ENCODE data around the gene B3GAT3.
A peak's percentile ranks its signal among the peaks of the same experiment; 100 is the strongest.
"Not testable (repeated sequence)": the region's sequence is repeated elsewhere in the genome, so short reads cannot be mapped to it uniquely, and the experiment has no call there.

Gene B3GAT3

DNA sequence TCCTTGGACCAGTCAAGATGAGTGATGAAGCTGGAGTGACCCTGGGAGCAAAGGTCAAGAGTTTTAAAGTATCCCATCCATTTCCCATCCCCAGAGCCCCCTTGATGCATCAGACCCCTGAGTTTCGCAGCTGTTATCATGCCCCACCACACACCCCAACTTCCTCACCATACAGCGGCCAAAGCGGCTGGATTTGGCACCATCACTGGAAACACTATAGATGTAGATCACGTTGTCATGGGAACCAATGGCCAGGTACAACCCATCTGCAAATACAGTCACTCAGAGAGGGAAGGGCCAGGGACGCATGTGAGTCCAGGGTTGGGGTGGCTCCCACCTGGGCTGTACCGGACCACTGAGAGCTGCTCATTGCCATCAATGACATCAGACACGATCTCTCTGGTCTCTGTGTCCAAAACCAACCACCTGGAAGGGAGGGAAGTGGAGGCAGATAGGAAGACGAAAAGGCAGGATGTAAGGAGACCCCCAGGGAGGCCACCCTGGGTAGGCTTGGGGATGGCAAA, 17.9 kb downstream of the B3GAT3 start:
- no peak for DNase-seq (ENCODE audit: low spot score)

DNA sequence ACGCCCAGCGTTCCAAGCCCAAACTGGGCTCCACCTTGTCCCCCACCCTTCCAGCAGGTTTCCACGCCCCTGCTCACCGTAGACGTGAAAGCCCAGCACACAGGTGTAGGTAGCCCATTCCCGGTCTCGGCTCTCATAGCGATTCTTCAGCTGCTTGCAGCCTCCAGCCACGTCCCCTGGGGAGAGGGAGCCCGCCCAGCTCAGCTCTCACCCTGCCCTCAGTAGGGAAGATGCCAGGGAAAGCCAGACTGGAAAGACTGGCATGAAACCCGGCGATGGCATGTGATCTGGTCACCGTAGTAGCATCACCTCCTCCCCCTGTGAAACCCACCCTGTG, 18.7 kb downstream of the B3GAT3 start:
- DNase-seq (ENCODE audit: low spot score), result no peak

DNA sequence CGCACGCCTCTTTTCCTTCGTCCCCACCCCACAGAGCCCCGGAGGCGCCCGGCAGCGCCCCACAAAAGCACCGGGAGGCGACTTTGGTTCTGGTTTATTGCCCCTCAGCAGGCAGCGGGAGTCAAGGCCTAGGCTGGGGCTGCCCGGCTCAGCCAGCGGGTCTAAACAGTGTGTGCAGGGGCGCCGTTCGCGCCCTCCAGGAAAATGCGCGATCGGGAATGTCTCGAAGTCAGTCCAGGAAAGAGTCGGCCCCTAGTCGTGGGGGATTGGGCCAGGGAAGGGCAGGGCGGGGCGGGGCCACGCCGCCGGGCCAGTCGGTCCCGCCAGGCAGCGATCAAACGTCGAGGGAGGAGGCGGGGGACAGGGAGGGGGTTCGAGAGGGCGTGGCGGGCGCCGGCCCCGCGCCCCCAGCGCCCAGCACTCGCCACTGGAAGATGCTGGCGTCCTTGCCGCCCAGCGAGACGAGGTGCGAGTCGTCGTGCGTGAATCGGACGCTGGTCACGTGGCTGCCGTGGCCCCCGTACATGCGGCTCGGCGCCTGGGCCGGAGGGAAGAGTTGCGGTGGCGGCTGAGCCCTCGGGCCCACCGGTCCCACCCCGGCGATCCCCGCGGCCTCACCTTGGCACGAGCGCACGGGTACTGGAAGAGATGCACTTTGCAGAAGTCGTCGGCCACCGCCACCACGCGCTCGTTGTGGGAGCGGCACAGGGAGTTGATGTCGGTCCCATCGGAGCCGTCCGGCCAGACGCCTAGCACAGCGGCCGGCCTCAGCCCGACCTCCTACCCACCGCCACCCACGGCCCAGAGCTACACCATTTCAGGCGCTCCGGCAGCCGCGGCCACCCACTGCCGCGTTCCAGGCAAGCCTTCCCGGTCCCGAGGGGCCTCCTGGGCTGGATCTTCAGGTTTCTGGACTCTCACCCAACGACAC, 19.4 kb downstream of the B3GAT3 start:
- DNase-seq (ENCODE audit: low spot score), result peak; percentile 78

DNA sequence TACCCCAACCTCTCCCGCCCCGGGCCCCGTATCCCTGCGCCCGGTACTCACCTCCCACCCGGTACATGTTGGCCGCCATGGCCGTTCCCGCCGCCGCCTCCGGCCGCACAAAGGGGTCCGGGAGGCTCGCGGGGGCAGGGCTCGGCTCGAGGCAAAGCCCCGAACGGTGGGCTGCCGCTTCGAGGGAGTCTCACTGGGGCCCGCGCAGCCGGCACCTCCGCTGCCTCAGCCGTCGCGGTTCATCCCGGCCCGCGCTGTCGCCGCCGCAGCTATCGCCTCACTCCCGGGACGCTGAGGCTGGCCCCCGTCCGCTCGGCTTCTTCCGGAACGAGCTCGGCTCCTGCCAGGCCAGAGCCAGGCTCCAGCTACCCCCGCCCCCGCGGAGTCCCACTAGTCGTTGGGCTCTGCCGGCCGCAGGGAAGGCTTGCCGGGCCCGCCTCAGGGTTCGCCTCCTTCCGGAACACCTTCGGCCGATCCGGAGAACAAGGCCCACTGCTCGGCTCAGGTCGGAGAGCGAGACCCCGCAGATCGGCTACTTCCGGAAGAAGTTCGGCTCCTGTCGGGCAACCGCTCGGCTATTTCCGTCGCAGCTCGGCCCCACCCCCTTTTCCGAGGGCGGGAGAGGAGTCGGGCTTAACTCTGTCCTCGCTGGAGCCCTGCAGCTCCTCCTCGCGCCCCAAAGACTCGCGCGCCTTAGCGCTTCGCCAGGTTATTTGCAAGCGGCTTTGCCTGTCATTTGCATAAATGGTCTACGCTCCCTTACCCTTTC, 20.2 kb downstream of the B3GAT3 start, which contains the start of gene MTA2:
Gene MTA2 (minus strand): TSS at position 494 of the 769 bp plus-strand sequence. CDS start 415 bp downstream, at position 79.
- peak; percentile 88 for DNase-seq (ENCODE audit: low spot score)

DNA sequence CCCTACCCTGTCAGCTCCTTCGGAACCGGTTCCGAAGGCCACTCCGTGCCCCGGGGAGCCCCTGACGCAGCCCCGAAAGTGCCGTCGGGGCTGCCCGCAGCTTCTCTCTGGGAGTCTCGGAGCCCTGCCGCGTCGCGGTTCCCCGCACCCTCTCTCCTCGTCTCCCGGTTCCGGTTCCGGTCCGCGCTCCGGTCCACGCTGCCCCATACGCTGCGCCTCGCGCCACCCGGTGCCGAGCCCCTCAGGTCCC, 20.7 kb downstream of the B3GAT3 start:
- DNase-seq (ENCODE audit: low spot score), result no peak

DNA sequence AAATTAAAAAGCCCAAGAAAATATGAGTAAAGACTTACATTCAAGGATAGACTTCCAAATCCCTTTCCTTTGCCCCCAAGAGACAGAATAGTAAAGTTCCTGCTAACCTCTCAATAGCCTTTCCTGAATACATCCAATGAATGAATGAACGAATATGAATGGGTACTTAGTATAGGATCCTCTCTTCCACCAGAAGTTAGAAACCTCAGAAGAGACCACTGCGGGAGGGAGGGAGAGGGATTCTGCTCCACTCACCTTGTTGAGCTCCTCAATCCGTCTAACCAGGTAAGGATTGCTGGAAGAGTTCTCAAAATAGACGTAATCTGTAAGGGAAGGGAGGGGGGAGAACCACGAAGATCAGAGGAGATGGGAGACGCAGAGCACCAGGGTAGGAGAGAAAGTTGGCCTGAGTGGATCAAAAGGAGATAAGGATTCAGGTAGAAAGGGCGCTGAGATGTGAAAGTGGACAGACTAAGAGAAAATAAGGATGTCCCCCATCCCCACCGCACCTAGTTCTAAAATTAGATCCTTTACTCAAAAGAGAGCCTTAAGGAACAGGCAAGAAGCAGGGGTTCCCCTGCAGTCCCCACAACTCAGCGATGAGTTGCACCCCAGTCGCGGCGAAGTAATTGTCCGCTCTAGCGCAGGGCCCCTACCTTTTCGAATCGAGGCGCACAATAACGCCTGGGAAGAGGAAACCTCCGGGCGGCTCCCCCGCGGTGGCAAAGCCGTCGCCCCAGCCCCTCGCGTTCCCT, 21.2 kb downstream of the B3GAT3 start:
- no peak for DNase-seq (ENCODE audit: low spot score)

DNA sequence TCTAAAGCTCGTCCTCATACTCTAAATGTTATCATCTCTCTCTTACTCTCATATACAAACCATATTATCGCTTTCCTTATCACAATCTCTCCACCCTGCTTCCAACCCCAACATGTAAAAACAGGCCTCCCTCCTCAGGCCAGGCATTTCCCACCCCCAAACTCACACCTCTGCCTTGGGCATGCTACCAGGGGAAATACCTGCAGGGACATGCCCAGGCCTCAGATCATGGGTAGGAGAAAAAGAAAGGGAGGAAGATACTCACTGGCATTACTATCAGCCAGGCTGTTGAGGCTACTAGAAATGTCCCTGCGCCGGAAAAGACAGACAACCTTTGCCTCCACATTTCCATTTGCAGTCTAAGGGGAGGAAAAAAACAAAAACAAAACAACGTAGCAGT, 21.9 kb downstream of the B3GAT3 start:
- DNase-seq (ENCODE audit: low spot score), result no peak

DNA sequence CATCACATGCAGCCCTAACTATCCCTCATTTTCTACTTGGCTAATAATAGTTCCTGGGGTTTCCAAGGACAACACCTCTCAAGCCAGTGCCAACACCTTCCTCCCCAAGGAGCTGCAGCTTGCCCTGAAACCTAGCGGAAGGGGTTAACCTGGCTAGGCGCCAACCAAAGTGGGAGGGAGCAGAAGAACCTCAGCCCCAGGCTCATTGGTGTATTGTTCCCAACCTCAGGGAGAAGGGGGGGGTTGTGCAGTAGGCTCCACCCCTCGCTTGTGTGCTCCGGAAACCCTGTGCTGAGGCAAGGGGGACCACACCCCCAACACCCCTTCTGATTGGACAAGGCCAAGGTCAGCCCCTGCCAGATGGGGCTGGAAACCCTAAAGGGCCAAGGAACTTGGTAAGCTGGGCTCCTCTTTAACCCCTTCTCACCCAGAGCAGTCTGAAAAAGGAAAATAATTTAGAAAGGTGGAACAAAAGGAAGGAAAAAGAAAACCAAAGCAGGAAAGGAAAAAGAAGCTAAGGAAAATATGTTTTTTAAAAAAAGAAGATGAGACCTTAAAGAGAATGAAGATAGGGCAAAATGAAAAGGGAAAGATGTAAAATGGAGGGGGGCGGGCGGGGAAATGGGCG, 22.6 kb downstream of the B3GAT3 start:
- DNase-seq (ENCODE audit: low spot score), result peak; percentile 91

DNA sequence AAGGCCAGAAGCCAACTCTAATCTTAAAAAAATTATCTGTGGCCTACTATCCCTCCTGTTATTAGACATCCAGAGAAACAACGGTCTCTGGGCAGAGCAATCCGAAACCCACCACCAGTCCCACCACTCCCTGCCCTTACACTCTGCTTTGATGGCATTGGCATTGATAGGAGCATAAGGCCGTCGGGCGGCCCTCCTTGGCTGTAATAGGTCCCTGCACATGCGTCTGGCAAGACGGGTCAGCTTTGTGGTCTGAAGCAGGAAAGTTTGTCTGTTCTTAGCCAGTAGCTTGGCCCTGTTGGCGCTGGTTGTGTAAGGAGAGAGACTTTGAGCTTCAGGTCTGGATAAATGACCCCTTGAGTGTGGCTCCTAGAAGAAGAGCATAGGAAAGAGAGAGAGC, 26.7 kb downstream of the B3GAT3 start:
- no peak for DNase-seq (ENCODE audit: low spot score)

DNA sequence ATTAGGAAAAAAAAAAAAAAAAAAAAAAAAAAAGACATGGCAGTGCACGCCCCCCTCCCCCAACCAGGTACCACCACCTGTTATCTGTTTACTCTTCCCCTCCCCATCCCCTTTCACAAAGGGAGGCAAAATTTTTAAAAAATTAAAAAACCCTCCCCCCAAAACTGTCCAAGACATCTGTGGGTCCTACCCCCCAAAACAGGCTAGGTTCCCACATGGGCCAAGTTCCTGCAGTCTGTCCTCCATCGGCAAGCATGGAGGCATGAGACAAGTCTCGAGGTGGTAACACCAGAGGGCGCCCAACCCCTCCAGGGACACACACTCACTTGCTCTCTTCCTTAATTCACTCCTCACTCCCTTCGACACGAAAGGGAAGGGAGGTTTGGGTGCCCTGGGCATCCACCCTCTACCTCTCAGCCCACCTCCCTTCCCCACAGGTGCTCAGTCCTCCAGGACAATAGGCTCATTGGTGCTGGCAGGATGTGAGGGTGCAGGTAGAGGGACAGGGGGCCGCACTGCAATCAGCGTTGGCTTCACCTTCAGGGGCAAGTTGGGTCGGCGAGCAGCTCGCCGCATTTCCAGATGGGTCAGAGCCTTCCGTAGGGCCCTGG, 28.2 kb downstream of the B3GAT3 start:
- peak; percentile 53 for DNase-seq (ENCODE audit: low spot score)

DNA sequence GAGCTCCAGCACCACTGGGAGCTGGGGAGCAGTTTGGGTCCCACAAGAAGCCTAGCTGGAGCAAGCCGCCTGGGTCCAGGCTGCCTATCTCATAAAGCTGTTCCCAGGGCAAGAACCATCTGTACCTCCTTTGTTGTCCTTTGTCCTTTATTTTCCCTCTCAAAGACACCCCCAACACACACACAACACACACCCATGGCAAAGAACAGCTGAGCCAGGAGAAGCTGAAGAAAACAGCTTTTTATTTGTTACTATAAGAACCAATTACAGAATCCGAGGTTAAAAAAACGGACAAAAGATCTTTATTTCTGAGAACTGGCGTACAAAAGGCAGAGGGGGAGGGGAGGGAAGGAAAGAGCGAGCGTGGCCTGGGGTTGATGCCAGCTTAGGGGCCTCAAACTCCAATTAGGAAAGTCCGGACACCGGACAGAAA, 28.8 kb downstream of the B3GAT3 start:
- DNase-seq (ENCODE audit: low spot score), result no peak

DNA sequence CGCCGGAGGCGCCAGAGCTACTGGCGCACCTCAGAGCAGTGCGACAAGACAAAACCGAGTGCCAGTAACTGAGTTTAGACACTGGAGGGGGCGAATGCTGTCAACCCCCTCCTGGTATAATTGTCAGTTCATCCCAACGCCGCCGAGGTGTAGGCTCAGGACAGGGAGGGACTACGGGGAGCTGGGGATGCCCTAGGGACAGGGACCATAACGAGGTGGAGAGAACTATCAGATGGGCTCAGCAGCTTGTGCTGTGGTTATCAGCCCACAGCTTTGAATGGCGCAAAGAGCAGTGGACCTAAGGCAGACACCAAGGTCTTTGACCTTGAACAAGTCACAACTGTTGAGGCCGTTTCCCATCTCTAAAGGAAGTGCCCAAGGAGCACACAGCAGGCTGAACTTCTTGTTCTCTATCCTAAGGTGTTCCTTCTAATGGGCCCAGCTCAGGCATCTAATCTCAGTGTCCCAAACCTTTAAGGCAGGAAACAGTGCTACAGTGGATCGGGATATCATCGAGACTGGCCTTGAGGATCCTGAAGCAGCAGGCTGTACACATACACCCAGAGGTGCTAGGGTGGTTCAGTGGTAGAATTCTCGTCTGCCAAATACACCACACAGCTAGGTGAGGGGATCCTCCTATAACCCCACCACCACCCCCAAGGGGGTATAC, 29.5 kb downstream of the B3GAT3 start:
- DNase-seq (ENCODE audit: low spot score), result peak; percentile 12

DNA sequence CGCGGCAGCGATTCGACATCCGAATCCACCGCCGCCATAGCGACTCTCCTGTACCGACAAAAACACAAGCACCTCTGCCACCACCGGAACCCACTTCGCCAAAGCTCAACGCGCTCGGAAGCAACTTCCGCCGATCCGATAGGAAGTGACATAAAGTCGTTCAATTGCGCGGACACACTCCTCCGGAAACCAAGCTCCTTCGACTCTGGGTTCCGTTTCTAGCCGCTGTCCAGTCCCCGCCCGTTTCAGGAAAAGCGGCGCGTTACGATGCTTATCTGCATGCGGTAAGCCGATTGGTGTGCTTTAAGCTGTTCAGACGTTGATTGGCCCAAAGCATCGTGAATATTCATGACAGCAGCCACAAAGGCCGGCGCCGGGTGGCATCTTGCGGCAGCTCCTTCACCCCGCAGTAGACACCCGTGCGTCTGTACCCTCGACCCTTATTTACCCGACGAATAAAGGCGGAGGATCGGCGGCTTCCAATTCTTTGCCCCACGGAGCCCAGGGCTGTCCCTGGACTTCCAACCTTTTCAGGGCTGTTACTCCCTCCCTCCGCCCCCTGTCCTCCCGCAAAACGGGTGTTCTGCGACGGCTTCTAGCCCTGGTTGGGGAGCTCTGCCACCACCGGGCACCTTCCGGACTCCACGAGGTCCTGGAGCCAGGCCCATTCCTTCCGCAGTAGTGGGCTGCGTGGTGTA, 30.2 kb downstream of the B3GAT3 start, which contains the start of gene TUT1:
Gene TUT1 (minus strand): TSS at position 76 of the 698 bp plus-strand sequence. CDS start 38 bp downstream, at position 38.
- DNase-seq (ENCODE audit: low spot score), result peak; percentile 86

DNA sequence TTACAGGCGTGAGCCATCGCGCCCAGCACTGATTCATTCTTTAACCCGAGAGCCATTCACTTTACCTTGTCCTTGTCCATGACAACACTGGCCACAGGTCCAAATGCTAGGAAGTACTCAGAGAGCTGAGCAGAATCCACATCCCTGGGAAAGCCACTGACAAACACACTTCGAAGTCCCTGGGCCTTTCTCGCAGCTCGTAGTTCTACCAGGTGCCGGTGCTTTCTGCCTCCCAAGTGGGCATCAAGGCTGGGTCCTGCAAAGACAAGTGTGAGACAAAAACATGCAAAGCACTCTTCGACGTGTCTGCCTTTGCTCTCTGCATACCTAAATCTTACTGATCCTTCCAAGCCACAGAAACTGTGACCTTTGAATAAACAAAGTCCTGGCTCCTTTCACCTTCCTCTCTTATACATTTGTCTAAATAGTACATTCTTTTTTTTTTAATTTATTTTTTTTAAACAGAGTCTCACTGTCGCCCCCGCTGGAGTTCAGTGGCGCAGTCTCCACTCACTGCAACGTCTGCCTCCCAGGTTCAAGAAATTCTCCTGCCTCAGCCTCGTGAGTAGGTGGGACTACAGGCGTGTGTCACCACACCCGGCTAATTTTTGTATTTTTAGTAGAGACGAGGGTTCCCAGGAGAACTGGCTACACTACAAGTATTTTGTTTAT, 32.7 kb downstream of the B3GAT3 start:
- no peak for DNase-seq (ENCODE audit: low spot score)

DNA sequence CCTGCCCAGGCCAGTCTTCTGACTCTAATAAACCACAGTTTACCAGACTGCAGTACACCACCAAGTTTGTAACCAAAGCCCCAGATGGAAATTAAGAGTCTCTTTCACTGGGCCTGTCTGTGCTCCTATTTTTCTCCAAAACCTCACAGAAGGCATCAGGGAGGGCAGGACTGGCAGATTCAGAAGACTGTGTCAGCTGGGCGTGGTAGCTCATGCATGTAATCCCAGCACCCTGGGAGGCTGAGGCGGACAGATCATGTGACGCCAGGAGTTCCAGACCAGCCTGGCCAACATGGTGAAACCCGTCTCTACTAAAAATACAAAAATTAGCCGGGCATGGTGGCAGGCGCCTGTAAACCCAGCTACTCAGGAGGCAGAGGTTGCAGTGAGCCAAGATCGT, 36.4 kb downstream of the B3GAT3 start:
- not testable (repeated sequence) for DNase-seq (ENCODE audit: low spot score)

DNA sequence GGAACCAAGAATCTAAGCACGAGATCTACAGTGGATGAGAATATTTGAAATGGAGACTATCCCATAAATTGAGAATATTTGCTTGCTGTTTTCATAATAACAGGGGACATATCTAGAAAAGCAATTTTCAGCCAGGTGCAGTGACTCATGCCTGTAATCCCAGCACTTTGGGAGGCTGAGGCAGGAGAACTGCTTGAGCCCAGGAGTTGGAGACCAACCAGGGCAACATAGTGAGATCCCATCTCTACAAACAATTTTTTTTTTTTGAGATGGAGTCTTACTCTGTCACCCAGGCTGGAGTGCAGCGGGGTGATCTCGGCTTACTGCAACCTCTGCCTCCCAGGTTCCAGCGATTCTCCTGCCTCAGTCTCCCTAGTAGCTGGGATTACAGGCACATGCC, 40.1 kb downstream of the B3GAT3 start:
- DNase-seq (ENCODE audit: low spot score), result not testable (repeated sequence)

DNA sequence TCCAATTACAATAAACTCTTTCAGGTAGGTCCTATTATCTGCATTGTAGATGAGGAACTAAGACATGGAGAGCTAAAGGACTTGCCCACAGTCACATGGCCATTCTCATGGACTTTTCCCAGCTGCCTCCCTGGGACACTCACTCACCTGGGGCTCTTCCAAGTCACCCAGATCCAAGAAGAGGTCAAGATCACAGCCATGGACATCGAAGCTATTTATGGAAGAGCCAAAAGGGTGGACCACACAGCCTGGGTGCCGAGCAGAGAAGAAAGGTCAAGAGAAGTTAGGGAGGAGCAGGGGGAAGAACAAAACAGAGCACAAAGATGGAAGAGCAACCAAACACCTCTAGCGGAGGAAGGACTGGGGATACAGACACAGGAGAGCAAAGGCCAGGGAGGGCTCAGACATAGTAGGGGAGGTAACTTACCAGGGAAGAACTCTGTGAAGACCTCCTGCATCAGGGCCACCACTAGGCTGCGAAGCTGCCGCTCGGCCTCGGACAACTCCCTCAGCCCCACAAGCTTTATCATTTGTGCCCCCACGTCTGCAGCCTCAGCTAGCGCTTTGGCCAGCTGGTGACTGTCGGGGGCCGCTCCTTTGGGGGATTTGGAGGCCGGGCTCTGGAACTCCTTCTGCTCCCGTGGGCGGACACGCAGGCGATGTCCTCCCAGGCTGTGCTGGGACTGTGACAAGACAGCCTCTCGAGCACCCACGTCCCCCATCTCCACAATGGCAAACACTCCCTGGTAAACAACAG, 40.6 kb downstream of the B3GAT3 start:
- DNase-seq (ENCODE audit: low spot score), result no peak

DNA sequence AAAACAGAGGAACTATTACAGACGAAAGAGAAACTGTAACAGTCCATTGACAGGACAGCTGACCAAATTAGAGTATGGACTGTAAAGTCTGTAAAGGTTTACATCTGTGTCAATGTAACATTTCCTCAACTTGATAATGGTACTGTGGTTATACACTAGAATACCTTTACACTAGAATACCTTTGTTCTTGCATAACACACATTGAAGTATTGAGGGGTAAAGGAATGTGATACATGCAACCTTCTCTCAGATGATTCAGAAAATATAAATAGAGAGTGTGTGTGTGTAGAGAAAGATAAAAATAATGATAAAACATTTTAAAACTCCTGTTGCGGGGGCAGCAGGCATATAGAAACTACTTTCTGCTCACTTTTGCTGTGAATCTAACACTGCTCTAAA, 42.5 kb downstream of the B3GAT3 start:
- no peak for DNase-seq (ENCODE audit: low spot score)

DNA sequence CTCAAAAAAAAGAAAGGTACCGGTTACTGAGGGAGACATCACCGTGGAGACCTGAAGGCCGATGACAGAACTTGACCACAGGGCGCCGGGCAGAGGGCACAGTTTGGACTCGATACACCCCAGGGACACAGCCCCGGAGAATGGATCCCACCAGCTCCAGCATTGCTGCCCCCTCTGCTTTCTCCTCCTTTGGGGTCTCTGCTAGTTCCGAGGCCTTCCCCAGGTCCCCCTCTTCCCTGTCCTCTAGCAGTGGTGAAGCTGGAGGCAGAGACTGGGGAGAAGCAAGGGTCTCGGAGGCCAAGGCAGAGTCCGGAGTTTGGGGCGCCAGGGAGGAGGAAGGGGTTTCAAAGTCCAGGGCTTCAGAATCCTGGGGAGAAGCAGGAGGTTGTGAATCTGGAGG, 43.2 kb downstream of the B3GAT3 start:
- no peak for DNase-seq (ENCODE audit: low spot score)

All from iPS-NIHi11 (cell line).